Gastrocnemius medialis (tissue), 4 donors: ENCODE results near the gene EIF4EBP2.
A peak's percentile ranks its signal among the peaks of the same experiment; 100 is the strongest.

Source experiments
- CTCF ChIP-seq, 5 experiments: fragments of 450-650 bp in 3 of 5; fragments of 200-600 bp in 2 of 5; sonication (generic) in 2 of 5; IDR thresholded peaks in 4 of 5; conservative IDR thresholded peaks in 1 of 5; 1 replicate in 4 of 5; 2 replicates in 1 of 5; pipeline ENCODE4 v1.5.1; 2016 to 2019; ENCODE audit warnings: antibody characterized with exemption in 5 of 5, mild to moderate bottlenecking in 3 of 5, moderate library complexity in 3 of 5
- POLR2A ChIP-seq, 2 donors: fragments of 450-650 bp; IDR thresholded peaks; one replicate each; pipeline ENCODE4 v1.6.1; 2017; ENCODE audit warnings: antibody characterized with exemption in 2 of 2, mild to moderate bottlenecking in 2 of 2, moderate library complexity in 2 of 2

GRCh38 chr10:70364772-70365091, 39.2 kb upstream of the EIF4EBP2 start:
- TF ChIP-seq CTCF (IDR thresholded peaks at IDR 0.05 in 4 of 5, conservative IDR thresholded peaks at IDR 0.05 in 1 of 5), result peak in 2 of 5 experiments; percentile 1 to 24
- no peak for TF ChIP-seq POLR2A (IDR thresholded peaks at IDR 0.05)
